NCI-H1105 treated with DMSO at 0.1 percent for 48 hours (cell line): ENCODE data around the gene NMNAT3.

ENCODE experiments used
- DNase-seq: peaks from one replicate; lab custom pipeline; 2025; lab: John Stamatoyannopoulos, UW

Gene NMNAT3

DNA sequence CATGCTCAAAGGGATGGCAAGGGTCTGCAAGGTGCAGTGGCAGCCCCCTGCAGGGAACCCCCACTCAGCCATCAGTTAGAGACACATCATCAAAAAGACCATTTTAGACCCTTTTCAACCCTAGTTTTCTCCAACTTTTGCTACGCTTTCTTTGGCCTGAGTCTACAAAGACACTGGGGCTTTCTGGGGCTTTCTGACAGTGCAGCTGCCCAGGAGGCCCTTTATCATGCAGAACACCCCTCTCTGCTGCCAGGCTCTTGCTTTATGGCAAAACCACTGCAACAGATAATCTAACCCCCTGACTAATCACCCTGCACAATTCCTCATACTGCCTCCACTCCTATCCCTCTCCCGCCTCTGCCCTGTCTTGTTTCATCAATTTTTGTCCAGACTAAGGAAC lies 2.4 kb downstream of the NMNAT3 start:
- no peak for DNase-seq

DNA sequence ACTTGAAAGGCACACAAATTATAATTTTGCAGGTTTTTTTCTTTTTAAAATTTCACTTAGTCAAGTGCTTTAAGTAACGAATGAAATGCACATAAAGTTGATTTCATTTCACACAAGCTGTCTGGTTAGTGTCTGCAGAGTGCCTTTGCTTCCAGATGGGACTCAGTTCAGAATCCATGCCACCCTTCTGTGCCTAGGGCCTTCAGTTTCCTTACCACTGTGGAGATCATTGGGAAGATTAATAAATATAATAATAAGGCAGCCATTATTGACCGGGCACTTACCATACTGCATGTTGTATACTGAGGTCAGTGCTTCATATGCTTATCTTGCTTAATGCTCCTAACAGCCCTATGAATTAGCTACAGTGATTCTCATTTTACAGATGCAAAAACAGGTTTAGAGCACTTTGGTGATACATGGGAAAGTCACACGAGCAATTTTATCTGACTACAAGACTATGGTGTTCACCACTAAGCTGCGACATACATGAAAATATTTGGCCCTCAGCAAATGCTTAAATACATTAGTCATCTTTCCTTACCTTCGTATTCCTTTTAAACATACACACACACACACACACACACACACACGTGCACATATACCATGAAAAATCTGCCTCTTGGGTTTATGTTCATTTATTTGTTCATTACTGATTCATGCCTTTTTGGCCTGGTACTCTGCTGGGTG lies 3.1 kb downstream of the NMNAT3 start:
- no peak for DNase-seq

DNA sequence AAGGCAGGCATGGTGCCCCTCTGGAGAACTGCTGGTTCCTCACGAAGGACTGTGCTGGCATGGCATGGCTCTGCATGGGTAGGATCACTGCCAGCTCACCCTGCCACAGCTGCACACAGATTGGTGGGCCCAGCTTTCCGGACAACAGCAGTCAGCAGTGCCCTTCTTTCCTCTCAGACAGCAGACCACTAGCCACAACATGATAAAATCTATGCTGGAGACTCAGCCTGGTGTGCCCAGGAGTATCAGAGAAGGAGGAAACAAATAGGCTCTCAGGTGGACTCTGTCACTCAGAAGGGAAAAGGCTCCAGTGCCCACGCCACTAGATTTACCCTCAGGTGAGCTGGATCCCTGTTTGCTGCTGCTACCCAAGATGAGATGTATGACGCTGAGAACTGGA lies 4.9 kb downstream of the NMNAT3 start:
- no peak for DNase-seq

DNA sequence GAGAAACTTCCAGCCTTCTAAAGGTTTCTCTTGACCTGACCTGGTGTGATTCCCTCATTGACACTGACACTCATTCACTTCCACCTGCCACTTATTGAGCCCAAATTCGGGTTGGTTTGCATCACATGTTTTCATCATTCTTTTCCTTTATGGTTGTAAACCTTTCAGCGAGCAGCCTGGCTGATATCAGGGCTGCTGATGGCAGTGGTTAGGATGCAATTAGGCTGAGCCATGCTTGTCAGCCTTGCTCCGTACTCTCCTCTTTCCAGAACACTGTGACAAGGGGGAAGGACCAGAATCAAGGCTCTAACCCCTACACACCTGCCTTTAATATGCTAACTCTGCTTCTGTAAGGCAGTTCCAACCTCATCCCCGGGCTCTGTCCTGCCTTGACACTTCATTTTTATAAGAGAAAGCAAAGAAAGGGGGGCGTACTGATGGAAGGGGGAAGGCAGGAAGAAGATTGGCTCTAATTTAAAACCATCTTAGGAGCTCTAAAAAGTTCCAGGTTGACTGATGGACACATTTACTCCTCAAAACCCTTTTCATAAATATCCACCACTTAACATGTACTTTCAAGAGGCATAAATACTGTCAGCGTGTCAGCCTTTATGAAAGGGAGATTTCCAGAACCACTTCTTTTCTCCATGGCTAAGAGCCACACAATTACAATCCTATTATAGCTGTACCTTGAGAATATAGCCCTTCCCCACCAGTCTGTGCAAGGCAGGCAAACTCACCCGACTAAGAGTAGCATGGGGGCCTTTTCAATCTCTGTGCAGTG lies 5.7 kb downstream of the NMNAT3 start:
- no peak for DNase-seq

DNA sequence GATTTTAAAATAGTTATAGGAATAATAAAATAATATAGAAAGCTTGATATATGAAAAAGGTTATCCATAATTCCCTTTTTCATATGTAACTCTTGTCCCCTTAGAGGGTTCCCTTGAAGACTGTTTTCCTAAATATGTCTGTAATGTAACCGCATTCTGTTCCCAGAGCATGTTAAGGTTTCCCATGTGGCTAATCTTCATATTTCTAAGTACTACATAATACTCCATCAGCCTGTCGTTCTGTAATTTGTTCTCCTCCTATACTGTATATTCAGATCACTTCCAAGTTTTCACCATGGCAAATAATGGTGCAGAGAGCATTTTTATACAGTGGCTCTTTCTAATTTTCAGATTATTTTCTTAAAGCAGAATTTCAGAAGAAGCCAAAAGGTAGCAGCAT lies 6.7 kb downstream of the NMNAT3 start:
- no peak for DNase-seq

DNA sequence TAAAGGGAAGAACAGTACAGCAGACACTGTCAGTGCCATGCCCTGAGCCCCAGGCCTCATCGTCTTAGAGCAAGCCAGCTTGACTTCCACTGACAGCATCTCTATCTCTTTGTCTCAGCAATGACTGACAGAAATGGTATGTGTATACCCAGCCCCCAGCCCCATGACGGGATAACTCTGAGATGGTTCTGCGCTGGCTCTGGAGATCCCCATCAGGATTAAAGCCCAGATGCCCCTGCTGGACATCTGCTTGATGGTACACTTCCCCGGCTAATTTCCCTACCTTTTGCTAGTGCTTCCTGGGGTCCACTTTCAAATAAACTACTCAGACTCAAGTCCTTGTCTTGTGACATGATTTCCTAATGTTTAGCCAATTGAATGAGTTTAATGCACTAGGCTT lies 7.6 kb downstream of the NMNAT3 start:
- DNase-seq, result no peak

DNA sequence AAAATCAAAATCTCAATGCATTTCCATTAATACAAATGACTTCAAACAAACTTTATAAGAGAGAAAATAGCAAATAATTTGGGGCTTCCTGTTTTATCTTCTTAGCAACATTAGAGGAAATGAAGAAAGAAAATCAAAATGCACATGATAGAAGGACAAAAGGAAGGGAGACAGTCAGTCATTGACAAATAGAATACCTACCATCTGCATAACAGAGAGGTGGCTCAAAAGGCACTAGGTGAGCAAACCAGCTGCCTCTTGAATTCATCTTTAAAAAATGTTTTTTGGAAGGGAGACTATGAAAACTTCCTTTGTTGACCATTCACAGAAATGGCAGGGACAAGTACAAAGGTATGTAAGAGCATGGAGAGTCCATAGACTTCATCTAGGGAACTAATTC lies 9.4 kb downstream of the NMNAT3 start:
- DNase-seq, result no peak

DNA sequence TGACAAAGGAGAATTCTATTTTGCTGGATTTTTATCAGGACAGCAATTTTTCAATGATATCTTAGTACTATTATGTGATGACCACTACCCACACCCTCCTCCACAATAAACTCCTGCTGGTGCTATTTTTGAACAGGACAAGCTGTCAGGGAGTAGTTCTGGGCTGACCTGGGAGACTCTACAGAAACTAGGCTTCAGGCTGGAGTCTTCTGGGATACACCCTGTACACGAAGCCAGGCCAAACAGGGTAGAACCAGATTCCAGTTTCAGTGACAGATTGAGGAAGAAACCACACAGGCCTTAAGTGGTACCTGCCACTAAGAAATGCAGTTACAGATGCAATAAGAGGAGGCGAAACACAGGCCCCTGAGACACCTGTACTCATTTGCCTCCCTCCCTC lies 12.8 kb downstream of the NMNAT3 start:
- DNase-seq, result no peak

DNA sequence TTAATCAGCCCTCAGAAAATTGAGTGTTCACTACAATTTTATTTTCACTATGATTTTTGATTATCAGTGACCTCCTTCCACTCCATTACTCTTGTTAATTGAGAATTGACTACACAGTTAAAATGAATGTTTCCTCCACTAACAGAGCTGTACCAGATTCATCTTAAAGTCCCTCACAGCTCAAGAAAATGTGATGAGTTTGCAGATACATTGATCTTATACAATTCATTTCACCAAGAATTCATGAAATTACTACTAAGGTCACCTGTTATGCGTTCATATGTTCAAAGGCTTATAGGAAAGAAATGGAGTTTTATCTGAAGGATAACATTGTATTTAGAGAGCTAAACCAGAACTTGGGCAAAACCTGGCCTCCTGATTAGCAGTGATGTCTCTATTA lies 17.5 kb downstream of the NMNAT3 start:
- DNase-seq, result no peak

DNA sequence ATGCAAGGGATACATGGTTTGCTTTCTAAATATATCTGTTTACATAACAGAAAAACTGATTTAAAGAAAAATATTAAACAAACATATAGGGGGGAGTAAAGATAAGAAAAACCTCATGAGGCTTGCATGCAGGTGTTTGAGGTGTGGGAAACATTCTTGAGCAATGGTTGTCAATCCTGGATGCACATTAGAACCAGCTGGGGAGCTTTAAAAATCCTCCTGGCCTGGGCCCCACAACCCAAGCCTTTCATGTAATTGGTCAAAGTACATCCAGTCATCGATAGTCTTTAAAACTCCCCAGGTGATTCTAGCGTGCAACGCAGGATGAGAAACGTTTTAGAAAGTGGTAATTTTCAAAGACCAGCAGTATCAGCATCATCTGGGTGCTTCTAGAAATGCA lies 18.3 kb downstream of the NMNAT3 start:
- DNase-seq, result no peak

DNA sequence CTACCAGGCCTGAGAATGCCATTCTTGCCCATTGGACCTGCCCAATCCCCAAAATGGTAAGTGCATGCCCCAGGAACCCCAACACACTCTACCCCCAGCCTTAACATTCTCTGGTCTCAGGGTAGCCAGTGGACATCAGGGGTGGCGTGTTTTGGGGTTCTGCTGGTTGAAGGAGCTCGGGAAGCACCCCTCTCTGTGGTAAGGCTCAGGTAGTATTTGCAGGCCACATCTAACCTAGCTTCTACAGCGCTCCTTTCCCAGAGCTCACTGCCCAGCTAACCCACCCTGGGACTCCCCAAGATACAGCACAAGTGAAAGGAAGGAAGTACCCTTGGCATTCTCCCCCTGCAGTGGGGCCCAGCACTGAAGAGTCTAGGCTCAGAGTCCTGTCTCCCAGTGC lies 19.8 kb downstream of the NMNAT3 start:
- DNase-seq, result no peak

DNA sequence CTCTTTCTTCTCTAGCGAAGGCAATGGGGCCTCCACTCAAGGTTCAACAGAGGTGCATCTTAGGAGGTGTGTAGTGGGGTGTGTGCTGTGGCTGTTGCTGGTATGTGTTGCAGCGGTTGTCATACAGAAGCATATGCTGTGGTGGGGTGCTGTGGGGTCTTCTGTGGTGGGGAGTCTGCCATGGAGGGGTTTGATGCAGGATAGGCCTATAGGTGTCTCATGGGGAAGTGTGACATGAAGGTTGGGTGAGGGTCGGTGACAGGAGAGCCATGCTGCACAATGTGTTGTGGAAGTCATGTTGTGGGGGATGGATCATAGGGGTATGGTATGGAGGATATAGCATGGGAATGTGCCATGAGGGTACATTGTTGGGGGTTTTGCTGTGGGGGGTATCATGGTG lies 20.3 kb downstream of the NMNAT3 start:
- no peak for DNase-seq

DNA sequence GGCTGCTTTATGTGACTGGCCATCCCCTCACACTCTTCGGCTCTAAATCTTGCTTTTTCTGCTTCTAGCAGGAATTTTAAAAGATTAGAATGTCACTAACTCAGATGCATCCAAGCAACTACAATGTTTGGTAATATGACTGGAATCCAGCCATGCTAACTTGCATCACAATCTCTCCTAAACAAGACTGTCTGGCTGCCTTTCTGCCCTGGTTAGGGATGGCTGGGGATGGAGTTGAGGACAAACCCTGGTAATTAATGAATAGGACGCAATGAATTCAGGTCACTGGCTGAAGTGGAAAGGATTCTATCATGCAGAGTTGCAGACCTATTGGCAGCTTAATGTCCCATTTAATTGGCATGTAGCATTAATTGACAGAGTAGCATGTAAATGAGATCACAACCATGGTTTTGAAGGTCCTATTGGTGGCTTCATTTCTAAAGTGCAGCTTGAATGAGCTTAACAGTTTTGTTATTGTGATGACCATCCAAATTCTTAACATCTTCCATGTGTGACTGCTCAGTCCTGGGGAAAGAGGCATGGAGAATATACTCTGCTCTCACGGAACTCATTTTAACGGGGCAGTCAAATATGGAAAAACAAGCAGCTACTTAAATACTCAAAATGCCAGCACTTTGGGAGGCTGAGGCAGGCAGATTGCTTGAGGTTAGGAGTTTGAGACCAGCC lies 21.7 kb downstream of the NMNAT3 start:
- DNase-seq, result no peak

DNA sequence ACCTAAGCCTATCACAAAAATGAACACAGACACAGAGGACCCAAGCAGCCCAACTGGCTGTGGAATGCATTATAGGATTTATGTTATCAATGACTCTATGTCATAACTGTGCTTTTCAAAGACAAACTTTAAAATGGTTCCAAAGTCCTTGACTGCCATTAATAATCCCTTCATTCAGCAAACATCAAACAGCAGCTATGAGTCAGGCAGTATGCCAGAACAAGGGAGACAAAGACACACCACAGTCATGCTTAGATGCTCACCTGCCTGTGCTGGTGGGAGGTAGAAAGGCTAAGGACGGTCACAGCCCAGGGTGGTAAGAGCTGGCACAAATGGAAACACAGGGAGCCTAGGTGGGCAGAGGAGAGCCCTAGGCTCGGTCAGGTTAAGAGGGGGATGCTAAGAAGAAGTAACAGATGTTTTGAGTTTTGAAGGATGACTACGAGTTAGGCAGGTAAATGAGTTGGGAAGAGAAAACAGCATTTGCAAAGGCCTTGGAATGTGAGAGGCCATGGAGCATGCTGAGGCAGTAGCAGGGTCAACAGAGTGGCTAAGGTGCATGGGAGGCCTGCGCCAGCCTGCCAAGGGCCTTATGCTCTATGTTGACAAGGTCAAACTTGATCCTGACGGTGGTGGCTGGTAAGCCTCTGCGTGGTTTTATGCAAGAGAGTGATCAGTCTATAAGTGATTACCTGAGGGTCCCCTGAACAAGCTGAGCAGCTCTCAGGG lies 23.0 kb downstream of the NMNAT3 start:
- peak; percentile 96 for DNase-seq

DNA sequence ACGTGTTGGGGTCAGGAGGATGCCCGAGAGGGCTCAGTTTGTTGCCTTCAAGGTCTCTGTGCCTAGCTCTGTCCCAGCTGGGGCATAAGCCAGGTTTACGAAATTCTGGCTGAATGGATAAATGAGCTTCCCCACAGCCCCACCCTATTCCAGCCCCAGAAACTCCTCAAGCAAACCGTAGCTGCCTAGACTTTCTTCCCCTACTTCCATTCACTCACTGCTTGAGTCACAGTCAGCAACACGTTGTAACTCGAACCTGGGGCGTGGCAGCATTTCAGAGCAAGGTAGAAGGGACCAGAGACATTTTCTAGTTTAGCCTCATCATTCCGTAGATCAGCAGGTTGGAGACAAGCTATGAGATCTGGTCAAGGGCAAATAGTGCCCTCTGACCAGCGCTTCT lies 24.2 kb downstream of the NMNAT3 start:
- no peak for DNase-seq

DNA sequence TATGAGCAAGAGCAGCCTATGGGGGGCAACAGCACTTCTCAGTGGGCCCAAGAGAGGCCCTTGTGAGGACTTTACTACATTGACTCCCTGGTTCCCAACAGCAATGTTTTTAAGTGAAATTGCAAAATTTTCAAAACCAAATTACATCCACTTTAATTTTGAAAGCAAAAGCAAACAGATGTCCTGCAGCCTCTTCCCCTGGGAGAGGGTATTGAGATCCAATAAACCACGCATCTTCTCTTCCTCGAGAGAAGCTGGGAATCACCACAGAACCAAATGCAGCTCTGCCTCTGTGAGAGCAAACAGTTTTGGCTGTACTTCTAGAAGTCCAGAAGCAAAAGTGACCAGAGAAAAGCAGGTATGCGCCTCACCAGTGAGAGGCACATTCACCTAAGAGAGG lies 25.2 kb downstream of the NMNAT3 start:
- no peak for DNase-seq

DNA sequence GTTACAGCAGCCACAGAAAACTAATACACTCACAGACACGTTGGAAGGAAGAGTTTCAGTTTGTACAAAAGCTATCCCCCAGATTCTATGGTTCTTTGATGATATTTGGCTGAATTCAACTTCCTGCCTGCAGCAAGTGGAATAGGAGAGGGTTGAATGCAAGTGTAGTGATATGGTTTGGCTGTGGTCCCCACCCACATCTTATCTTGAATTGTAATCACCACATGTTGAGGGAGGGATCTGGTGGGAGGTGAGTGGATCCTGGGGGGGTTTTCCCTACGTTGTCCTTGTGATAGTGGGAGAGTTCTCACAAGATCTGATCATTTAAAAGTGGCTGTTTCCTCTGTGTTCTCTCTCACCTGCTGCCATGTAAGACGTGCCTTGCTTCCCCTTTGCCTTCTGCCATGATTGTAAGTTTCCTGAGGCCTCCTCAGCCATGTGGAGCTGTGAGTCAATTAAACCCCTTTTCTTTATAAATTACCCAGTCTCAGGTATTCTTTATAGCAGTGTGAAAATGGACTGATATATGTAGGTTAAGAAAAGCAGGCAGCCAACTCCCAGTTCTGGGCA lies 29.8 kb downstream of the NMNAT3 start:
- no peak for DNase-seq

DNA sequence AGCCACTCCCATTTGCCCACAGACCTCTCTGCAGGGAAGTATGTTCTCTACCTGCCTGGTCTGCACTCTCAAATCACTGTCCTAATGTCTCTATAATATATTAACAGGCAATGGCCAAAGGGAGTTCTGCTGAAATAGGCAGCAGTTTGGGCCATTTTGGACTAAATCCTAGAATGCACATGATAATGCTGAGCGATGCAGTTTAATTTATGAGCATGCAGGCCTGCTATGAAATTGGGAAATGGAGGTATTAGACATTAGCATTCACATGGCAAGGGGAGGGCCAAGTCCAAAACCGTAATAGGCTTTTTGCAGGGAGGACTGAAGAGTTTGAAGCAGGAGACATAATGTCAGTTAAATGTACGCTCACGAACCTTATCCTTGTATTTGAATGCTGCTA lies 31.3 kb downstream of the NMNAT3 start:
- DNase-seq, result no peak

DNA sequence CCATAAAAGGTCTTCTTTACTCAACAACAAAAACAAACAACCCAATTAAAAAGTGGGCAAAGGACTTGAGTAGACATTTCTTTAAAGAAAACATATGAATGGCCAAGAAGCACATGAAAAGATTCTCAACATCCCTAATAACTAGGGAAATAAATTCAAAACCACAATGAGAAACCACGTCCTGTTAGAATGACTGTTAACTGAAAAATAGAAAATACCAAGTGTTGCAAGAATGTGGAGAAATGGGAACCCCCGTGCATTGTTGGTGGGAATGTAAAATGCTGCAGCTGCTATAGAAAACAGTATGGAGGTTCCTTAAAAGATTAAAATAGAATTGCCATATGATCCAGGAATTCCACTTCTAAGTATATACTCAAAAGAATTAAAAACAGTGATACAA lies 34.8 kb downstream of the NMNAT3 start:
- no peak for DNase-seq

DNA sequence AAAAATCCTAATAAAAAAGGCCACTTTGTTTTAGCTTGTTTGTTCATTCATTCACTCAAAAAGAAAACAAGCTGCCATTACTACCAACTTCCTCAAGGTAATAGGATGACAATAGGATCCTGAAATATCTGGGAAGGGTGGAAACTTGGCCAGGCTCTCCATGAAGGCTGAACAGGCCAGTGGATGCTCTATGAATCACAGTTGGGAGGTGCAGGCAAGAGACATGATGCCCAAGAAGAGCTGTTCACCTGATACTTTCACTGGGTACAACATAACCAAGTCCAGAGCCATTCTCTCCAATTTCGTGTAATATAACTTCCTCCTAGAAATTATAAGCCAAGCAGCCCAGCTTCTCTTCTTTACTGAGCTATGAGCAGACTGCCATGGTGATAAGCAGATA lies 37.3 kb downstream of the NMNAT3 start:
- no peak for DNase-seq

DNA sequence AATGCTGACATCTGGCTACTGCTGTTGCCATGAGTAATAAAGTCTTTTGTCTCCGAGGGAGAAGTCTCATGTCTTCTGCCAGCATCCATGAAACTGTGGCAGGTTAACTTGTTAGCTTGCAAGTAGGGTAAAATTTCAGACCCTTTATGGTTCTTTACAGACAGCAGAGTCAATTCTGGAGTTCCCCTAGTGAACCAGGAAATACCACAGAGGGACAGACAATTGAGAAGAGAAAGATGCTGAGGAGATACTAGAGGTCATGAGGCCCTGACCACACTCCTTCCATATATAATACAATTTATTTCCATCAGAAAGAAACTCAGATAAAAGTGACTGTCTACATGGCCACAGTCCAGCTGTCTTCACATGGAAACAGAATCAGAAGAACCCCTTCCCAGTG lies 38.1 kb downstream of the NMNAT3 start:
- no peak for DNase-seq

DNA sequence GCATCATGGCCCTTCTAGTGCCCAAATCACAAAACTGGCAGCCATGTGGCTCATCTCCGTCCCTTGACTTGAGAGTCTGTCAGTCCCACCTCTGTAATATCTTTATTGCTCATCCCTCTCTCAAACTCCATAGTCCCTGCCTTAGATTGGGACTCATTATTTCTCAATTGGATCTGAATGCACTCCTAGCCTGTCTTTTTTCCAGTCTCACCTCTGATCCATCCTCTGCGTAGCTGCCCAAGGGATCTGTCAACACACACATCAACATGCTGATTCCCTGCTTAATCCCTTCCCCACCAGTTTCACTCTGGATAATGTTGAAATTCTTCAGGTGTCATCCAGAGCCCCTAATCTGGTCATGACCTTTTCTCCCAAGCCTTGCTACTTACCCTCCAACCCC lies 39.3 kb downstream of the NMNAT3 start:
- DNase-seq, result no peak
